Measurements from ENCODE around the gene DOCK6.

The DOCK6 gene

DNA sequence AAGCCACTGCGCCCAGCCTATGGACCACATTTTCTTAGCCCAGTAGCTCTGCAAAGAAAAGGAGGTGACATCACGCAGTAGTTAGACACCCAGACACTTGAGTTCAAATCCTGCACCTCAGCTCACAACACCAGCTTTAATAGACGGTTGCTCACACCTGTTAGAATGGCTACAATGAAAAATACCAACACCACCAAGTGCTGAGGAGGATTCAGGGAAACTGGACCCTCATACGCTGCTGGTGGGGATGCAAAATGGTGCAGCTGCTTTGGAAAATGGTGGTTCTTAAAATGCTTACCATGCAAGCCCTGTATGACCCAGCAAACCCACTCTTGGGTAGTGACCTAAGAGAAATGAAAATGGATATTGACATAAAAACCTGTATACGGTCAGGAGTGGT is 11.7 kb upstream of the DOCK6 start:
- no peak for DNase-seq (ENCODE audit: low read depth in 3 of 3)

DNA sequence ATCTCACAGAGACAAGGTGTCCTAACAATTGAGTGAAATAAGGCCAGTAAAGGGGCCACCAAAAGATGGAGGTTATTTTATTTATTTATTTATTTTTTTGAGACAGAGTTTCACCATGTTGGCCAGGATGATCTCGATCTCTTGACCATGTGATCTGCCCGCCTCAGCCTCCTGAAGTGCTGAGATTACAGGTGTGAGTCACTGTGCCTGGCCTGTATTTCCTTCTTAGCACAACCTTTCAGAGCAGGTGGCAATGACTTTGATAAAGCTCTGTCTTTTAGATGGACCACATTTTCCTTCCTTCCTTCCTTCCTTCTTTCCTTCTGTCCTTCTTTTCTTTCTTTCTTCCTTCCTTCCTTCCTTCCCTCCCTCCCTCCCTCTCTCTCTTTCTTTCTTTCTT is 11.0 kb upstream of the DOCK6 start:
- no peak for DNase-seq (ENCODE audit: low read depth in 3 of 3)

DNA sequence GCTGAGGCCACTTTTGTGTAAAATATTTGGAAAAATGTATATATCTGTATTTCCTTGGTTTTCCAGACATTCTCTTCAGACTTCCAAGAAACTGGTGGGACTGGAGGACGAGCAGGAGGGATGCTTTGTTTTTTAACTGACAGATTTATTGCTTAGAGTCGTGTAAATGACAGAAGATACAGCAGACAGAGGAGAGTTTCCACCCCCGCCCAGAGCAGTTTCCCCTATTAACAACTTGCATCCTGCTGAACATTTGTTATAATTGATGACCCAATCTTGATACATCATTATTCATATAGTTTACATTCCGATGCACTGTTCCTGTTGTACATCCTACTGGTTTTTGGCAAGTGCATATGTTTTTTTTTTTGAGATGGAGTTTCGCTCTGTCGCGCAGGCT is 7.1 kb upstream of the DOCK6 start:
- DNase-seq (ENCODE audit: low read depth in 3 of 3), result no peak

DNA sequence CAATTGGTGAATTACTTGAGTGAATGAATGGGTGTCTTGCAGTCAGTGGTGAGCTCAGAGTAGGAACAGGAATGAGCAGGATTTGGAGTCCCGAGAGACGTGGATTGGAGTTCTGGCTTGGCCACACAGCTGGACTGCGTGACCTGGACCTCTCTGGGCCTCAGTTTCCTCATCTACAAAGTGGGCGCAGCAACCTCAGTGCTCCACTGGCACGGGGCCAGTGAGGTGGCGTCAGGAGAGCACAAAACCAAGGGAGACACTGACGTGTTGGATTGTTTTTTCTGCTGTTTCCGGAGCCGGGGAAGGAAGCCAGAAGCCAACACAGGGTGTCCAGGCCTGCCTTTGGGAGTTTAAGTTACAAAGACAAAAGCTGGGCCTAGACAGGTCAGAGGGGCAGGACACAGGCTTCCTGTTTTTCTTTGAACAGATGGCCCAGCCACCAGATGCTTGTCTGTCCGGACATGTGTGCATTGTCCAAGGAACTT is 6.5 kb upstream of the DOCK6 start:
- no peak for DNase-seq (ENCODE audit: low read depth in 3 of 3)

DNA sequence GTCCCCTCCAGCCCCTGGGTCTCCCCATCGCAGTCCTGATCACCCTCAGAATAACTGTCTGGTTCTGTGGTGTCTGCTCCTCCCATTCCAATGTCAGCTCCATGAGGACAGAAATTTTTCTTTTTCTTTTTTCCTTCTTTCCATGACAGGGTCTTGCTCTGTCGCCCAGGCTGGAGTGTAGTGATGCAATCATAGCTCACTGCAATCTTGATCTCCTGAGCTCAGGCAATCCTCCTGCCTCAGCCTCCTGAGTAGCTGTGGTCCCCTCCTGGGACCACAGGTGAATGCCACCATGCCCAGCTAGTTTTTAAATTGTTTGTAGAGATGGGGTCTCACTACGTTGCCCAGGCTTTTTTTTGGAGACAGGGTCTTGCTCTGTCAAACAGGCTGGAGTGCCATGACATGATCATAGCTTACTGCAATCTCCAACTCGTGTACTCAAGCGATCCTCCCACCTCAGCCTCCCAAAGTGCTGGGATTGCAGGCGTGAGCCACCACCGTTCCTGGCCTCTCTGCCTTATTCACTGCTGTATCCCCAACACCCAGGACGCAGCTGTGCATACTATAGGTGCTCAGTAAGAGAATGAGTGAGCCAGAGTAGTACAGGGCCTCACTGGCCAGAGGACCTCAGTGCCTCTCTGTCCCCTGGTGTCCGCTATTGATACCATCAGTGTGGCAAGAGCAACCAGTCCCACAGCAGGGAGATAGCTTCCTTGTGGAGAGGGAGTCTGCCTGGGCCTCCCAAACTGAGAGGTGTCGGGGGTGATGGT is 5.2 kb upstream of the DOCK6 start:
- DNase-seq (ENCODE audit: low read depth in 3 of 3), result no peak

DNA sequence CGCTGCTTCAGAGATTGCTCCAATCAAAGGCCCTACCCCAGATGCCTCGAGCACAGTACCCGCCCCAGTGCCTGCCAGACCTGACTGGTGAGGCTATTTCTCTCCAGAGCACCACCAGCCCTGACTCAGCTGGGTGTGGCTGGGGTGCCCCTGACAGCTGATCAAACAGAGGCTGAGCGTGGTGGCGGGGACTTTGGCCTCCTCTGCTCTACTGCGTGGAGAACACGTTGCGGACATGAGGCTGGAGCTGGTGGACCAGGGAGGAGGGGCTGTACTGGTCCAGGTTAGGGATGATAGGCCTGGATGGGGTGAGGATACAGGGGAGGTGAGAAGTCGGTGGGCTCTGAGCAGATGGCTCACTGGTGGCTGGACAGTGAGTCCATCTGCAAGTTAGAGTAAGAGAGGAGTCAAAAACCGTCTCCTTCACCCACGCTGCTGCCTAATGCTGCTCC is 3.5 kb upstream of the DOCK6 start:
- DNase-seq (ENCODE audit: low read depth in 3 of 3), result no peak

DNA sequence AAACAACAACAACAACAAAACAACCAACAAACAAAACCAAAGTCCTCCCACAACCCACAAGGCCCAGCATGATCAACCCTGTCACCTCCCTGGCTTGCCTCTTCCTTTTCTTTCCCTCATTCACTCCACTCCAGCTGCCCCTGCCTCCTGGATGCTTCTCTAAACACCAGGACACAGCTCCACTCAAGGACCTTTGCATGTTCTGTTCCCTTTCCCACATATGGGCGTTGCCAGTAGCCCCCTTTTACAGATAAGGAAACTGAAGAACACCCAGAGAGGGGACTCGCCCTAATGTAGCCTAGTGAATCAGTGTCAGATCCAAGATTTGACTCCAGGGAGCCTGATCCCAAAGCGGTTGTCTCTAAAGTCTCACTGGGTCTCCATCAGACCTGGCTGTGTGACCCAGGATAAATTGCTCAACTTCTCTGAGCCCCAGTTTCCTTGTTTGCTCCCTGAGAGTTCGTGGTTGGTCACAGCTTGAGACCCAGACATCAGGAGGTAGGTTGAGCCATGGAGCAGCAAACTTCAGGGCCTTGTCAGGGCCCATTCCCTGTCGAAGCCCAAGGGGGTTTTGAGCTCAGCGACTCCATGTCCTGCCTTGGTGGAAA is 3.0 kb upstream of the DOCK6 start:
- DNase-seq (ENCODE audit: low read depth in 3 of 3), result no peak

DNA sequence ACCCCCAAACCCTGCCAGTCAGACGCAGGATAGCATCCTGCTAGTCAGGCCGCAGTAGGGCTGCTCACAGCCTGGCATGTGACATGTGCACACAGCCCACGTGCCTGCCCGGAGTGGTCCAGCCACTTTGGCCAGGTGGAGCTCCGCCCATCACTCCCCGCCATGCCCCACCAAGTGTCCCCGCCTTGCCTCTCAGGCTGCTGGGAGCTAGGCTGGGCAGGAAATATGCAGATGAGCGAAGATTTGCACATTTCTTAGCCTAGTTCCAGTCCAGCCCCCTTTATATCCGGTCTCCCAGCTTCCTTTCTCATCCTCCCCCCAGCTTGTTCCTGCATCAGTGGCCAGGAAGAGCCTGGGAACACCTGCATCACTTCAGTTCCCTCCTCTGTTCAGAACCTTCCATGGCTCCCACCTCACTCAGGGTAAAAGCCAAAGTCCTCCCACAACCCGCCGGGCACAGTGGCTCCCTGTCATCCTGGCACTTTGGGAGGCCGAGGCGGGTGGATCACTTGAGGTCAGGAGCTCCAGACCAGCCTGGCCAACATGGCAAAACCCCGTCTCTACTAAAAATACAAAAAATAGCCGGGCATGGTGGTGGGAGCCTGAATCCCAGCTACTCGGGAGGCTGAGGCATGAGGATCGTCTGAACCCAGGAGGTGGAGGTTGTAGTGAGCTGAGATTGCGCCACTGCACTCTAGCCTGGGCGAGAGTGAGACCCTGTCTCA is 2.3 kb upstream of the DOCK6 start:
- no peak for DNase-seq (ENCODE audit: low read depth in 3 of 3)

DNA sequence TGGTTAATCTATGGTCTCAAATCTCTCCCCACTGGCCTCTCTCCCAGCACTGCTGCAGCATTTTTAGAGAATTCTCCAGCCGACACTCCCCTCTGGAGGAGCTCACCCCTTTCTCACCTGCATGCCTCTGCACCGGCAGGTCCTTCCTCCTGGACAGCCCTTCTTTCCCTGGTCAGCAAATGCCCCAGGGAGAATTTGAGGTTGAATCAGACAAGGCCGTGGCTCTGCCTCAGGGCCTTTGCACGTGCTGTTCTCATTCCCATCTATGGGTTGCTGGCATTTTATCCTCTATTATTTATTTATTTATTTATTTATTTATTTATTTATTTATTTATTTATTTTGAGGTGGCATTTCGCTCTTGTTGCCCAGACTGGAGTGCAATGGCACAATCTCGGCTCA is 1.4 kb upstream of the DOCK6 start:
- DNase-seq (ENCODE audit: low read depth in 3 of 3), result no peak

DNA sequence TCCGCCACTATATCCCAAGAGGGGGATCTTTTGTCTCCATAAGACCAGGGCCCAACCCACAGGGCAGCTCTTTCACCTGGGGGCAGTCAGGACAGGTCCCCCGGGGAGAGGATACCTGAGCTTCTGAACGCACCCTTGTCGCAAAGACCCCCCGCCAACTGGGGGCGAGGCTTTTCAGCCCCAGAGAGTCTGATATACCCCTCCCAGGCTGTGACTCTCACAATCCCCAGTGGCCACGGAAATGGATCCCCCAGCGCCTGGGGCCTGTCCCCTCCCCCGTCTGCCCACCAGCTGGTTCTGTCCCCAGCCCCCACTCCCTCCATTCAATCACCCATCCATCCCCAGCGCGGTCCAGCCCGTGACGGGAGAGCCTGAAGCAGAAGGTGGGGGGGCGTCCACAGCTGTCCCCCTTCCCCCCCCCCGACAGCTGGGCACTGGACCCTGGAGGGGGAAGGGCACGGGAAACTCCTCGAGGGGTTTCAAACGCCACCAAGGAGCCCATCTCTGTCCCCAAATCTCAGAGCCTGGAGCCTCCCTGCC is 823 bp downstream of the DOCK6 start:
- no peak for DNase-seq (ENCODE audit: low read depth in 3 of 3)

DNA sequence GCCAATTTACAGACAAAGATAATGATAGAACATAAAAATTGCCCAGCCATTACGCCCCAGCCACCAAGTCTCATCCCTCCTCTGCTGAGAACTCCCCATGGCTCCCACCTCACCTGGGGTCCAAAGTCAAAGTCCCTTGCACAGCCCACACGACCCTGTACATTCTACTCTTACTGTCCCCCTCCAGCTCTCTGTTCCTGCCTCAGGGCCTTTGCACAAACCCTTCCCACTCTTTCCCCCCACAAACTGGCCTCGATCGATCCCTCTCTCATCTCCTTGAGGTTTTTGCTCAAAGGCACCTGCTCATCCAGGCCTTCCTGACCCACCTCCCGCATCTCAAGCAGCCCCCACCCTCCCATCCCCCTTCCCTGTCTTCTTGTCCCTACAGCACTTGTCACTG is 1.3 kb downstream of the DOCK6 start:
- no peak for DNase-seq (ENCODE audit: low read depth in 3 of 3)

DNA sequence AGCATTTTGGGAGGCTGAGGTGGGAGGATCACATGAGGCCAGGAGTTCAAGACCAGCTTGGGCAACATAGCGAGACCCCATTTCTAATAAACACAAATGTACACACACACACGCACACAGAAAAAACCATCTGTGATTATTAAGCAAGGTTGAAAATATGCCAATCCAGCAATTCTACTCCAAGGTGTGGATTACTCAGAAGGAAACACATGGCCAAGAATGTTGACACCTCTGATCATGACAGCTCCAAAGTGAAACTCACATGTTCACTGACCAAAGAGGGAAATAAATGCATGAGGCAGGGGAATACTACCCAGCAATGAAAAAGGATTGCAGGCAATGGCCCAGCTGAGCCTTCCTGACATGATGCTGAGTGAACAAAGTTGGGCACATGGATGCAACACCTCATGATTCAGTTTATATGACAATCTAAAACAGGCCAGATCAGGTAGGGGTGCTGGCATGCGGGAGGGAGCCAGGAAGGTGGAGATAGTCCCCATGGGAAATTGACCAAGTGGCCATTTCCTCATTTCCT is 4.4 kb downstream of the DOCK6 start:
- no peak for DNase-seq (ENCODE audit: low read depth in 3 of 3)

DNA sequence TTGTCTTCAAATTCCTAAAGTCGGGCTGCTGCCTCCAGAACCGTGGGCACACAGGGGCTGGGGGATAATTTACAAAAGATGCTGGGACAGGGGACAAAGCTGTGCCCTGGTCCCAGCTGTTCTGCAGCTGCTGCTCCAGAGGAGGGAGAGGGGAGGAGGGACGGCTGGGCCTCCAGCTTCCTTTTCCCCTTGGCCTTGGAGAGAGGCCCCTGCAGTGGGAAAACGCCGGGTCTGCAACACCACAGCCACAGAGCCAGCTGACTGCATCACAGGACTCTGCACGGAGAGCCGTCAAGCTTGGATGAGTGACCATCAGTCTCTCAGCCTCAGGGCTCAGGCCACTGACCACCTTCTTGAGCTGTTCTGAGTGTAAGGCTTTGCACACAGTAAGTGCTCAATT is 6.1 kb downstream of the DOCK6 start:
- no peak for DNase-seq (ENCODE audit: low read depth in 3 of 3)

DNA sequence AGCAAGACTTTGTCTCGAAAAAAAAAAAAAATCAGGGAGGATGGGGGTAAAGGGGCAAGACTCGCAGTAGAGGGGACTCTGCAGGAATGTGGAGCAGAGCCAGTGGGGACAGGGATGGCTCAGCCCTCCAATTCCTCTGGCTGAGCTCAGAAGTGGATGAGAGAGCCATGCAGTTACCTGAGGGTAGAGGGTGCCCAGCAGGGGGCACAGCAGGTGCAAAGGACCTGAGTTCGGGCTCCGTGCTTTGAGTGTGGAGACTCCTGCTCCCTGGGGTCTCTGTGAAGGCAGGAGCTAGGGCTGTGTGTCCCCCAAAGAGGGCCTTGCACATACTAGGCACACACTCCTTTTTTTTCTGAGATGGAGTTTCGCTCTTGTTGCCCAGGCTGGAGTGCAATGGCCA is 7.7 kb downstream of the DOCK6 start:
- no peak for DNase-seq (ENCODE audit: low read depth in 3 of 3)

DNA sequence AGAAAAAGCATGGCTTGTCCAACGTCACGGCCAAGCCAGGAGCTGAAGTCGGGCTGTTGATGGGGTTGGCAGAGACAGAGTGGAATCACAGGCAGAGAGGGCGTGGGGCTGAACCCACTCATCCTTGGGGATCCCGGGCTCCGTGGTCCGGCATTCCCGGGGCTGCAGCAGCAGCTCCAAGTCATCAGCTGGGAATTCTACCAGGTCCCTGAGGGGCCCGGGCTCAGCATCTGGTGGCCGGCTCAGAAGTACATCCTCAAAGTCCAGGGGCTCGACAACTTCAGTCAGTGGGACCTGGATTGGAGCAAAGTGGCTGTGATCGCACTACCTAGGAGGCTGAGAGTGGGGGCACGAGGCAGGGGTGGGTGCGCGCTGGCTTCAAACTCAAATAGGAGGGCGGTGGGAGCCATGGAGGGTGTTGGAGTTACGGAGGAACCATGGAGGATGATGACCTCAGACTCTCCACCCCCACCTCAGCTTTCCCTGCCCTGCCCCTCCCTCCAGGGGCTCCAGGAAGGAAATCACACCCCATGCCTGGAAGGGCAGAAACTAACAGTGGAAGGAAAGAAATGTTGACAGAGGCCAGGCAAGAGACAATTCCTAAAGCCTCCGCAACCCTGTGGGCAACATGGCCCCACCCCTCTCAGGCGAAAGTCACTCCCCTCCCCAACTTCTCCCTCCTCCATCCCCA is 9.5 kb downstream of the DOCK6 start:
- DNase-seq (ENCODE audit: low read depth in 3 of 3), result no peak

DNA sequence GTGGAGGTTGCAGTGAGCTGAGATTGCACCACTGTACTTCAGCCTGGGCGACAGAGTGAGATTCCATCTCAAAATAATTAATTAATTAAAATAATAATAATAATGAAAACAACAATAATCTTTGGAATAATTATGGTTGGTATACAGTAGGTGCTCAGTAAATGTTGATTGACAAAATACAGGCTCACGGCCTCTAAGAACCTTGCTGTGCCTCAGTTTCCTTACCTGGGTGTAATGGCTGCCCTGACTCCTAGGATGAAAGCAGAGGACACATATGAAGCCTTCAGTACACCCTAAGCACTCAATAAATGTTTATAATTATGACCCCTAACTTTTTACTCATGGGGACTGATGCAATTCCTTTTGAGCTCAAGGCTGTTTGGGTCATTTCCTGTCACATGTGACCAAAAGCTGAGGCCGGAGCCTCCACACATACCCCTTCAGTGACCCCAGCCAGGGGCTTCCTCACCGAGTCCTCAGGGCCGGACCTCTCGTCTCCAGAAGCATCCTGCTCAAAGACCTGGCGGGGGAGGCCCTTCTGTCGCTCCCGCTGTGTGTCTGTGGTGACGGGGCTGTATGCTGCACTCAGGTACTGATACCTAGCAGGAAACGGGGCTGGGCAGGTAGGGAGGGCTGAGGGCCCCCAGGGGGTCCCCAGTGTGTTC is 10.5 kb downstream of the DOCK6 start:
- DNase-seq (ENCODE audit: low read depth in 3 of 3), result no peak

DNA sequence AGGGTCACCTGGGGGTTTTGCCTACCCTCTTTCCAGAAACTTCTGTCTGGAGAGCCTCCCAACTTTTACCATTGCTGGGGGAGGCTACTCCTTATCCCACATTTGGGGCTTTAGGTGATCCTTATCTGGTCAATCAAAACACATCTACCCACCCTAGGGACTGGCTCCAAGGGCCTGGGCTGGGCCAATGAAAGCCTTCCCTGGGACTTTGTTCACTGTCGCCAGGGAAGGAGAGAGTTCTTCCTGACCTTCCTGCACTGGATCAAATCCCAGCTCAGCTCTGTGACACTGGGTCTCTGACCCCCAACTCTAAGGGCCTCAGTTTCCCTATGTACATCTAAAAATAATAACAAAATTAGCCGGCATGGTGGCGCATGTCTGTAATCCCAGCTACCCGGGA is 11.1 kb downstream of the DOCK6 start:
- DNase-seq (ENCODE audit: low read depth in 3 of 3), result no peak

DNA sequence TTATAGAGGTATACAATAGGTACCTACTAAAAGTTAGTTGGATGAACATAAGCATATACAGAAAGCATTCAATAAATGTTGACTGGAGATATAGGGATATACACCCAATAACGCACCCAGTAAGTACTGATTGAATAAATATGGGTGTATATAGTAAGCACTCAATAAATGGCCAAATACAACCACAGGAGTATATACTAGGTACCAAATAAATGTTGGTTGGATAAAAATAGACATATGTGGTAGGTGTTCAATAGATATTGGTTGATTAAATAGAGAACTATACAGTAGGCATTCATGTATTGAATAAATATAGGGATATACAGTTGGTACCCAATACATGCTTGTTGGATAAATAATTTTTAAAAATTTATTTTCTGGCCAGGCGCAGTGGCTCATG is 13.5 kb downstream of the DOCK6 start:
- DNase-seq (ENCODE audit: low read depth in 3 of 3), result no peak

DNA sequence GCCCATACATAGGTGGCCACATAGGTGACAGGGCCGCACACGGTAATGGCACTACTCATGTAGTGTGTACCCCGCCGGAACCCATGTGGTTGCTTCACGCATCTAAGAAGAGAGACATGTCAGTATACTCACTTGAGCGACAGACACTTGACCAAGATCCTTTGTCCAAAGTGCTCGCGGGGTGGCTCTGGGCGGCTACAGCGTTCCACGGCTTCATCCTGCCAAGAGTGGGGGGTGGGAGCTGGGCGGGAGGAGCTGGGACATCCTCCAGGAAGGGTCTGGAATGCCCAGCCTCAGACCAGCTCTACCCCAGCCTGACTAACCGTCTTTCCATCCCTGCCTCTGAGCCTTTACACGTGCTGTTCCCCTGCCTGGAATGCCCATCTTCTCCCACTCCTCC is 14.4 kb downstream of the DOCK6 start:
- no peak for DNase-seq (ENCODE audit: low read depth in 3 of 3)

DNA sequence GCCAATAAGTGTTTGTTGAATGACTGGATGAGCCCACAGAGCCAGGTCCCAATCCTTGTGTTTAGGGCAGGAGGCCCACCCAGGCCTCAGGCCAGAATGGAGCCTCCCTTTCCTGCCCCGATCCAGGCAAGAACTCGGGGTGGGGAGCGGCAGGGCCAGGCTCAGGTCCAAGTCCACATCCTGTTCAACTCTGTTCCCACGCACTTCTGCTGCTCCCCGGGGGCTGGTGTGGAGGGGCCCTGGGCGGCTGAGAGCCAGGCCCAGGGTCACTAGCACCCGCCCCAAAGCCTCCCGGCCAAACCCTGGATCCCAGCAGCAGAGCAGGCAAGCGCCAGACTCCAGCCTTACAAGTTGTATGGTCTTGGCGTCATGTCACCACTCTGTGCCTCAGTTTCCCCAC is 14.9 kb downstream of the DOCK6 start:
- DNase-seq (ENCODE audit: low read depth in 3 of 3), result no peak

DNA sequence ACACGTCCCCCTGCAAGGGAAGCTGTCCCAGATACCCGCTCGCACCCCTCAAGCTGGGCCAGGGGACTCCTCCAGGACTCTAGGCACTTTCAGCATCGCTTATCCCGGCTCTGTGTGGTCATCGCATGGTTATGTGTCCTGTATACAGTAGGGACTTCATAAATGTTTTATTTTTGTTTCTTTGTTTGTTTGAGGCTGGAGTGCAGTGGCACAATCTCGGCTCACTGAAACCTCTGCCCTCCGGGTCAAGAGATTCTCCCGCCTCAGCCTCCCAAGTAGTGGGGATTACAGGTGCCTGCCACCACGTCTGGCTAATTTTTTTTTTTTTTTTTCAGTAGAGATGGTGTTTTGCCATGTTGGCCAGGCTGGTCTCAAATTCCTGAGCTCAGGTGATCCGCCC is 15.4 kb downstream of the DOCK6 start:
- DNase-seq (ENCODE audit: low read depth in 3 of 3), result no peak

All from stimulated activated CD4-positive, alpha-beta T cell treated with anti-CD3 and anti-CD28 coated beads, TNF-alpha, amount 100 ng/mL, for 24 hours (primary cell).